ENCODE results near the gene LPA.
"Not testable (repeated sequence)": the region's sequence is repeated elsewhere in the genome, so short reads cannot be mapped to it uniquely, and the experiment has no call there.

LPA gene

DNA sequence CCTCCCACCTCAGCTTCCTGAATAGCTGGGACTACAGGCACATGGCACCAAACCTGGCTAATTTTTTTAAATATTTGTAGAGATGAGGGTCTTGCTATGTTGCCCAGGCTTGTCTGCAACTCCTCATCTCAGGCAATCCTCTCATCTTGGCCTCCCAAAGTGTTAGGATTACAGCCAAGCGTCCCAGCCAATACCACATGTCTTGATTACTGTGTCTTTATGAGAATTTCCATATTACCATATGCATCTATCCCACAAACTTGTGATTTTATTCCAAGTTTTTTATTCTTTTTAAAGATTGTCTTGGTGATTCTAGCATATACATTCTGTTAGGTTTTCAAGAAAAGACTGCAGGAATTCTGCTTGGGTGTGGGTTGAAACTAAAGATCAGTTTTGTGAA lies 82.7 kb downstream of the LPA start:
- H3K9ac ChIP-seq (ENCODE audit: low read length in 5 of 5) = no peak overlapping the region
- no peaks in the 10 kb centered on the region for H3K36me3 ChIP-seq (ENCODE audit: control insufficient read depth in 5 of 5, insufficient read depth in 5 of 5, low read length in 5 of 5)
- no peak overlapping the region for H3K27ac ChIP-seq (ENCODE audit: low read depth, low read length)
- peaks cover 0 to 8% (median 3%) of the 10 kb centered on the region in 5 donors for H3K9me3 ChIP-seq (ENCODE audit: control insufficient read depth in 5 of 5, low read length in 5 of 5)
- H3K4me1 ChIP-seq (ENCODE audit: control insufficient read depth in 5 of 5, insufficient read depth in 5 of 5, low read length in 5 of 5) = no peaks in the 10 kb centered on the region
- H3K4me3 ChIP-seq (ENCODE audit: low read depth in 1 of 5, low read length in 5 of 5) = no peak overlapping the region
- no peaks in the 10 kb centered on the region for H3K27me3 ChIP-seq (ENCODE audit: control insufficient read depth in 5 of 5, insufficient read depth in 4 of 5, low read length in 5 of 5)

- H3K4me3 ChIP-seq (ENCODE audit: low read depth in 1 of 5, low read length in 5 of 5); H3K4me1 ChIP-seq (ENCODE audit: control insufficient read depth in 5 of 5, insufficient read depth in 5 of 5, low read length in 5 of 5); H3K9me3 ChIP-seq (ENCODE audit: control insufficient read depth in 5 of 5, low read length in 5 of 5); H3K27ac ChIP-seq (ENCODE audit: low read depth, low read length); H3K9ac ChIP-seq (ENCODE audit: low read length in 5 of 5); H3K36me3 ChIP-seq (ENCODE audit: control insufficient read depth in 5 of 5, insufficient read depth in 5 of 5, low read length in 5 of 5); H3K27me3 ChIP-seq (ENCODE audit: control insufficient read depth in 5 of 5, insufficient read depth in 4 of 5, low read length in 5 of 5): not testable (repeated sequence)
Measured at GRCh38 chr6:160578515-160578914, 85.6 kb downstream of the LPA start.

- H3K4me3 ChIP-seq (ENCODE audit: low read depth in 1 of 5, low read length in 5 of 5) = no peak overlapping the region
- no peaks in the 10 kb centered on the region for H3K36me3 ChIP-seq (ENCODE audit: control insufficient read depth in 5 of 5, insufficient read depth in 5 of 5, low read length in 5 of 5)
- H3K4me1 ChIP-seq (ENCODE audit: control insufficient read depth in 5 of 5, insufficient read depth in 5 of 5, low read length in 5 of 5) = peaks cover 0 to 2% (median 0%) of the 10 kb centered on the region in 5 donors
- H3K9ac ChIP-seq (ENCODE audit: low read length in 5 of 5) = no peak overlapping the region
- peaks cover 0 to 2% (median 0%) of the 10 kb centered on the region in 5 donors for H3K9me3 ChIP-seq (ENCODE audit: control insufficient read depth in 5 of 5, low read length in 5 of 5)
- H3K27me3 ChIP-seq (ENCODE audit: control insufficient read depth in 5 of 5, insufficient read depth in 4 of 5, low read length in 5 of 5) = no peaks in the 10 kb centered on the region
- H3K27ac ChIP-seq (ENCODE audit: low read depth, low read length) = no peak overlapping the region
Measured at GRCh38 chr6:160573943-160574342, 90.1 kb downstream of the LPA start.

- H3K27ac ChIP-seq (ENCODE audit: low read depth, low read length); H3K27me3 ChIP-seq (ENCODE audit: control insufficient read depth in 5 of 5, insufficient read depth in 4 of 5, low read length in 5 of 5); H3K36me3 ChIP-seq (ENCODE audit: control insufficient read depth in 5 of 5, insufficient read depth in 5 of 5, low read length in 5 of 5); H3K4me1 ChIP-seq (ENCODE audit: control insufficient read depth in 5 of 5, insufficient read depth in 5 of 5, low read length in 5 of 5); H3K4me3 ChIP-seq (ENCODE audit: low read depth in 1 of 5, low read length in 5 of 5); H3K9me3 ChIP-seq (ENCODE audit: control insufficient read depth in 5 of 5, low read length in 5 of 5); H3K9ac ChIP-seq (ENCODE audit: low read length in 5 of 5): not testable (repeated sequence)
Measured at GRCh38 chr6:160571201-160571600, 92.9 kb downstream of the LPA start.

DNA sequence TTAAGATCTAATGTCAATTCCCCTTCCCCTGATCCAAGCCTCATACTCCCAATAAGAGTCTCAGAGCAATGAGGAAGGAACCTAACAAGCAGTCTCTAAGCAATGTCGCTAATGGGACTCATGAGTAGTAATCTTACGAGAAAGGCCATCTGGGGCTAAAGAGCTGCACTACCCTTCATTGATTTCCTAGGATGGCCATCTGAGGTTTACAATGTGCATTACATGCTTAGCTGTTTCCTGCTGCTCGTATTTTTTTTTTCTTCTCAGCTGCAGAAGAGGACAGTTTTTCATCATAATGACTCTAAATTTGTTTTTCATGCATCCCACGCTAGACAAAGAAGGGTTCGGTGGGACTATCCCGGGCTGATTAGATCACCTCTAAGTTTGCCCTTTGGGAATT lies 119.3 kb downstream of the LPA start:
- no peaks in the 10 kb centered on the region for H3K4me1 ChIP-seq (ENCODE audit: control insufficient read depth in 5 of 5, insufficient read depth in 5 of 5, low read length in 5 of 5)
- peaks cover 0 to 2% (median 0%) of the 10 kb centered on the region in 5 donors for H3K27me3 ChIP-seq (ENCODE audit: control insufficient read depth in 5 of 5, insufficient read depth in 4 of 5, low read length in 5 of 5)
- no peaks in the 10 kb centered on the region for H3K36me3 ChIP-seq (ENCODE audit: control insufficient read depth in 5 of 5, insufficient read depth in 5 of 5, low read length in 5 of 5)
- no peak overlapping the region for H3K9ac ChIP-seq (ENCODE audit: low read length in 5 of 5)
- no peaks in the 10 kb centered on the region for H3K9me3 ChIP-seq (ENCODE audit: control insufficient read depth in 5 of 5, low read length in 5 of 5)
- H3K27ac ChIP-seq (ENCODE audit: low read depth, low read length) = no peak overlapping the region
- no peak overlapping the region for H3K4me3 ChIP-seq (ENCODE audit: low read depth in 1 of 5, low read length in 5 of 5)

DNA sequence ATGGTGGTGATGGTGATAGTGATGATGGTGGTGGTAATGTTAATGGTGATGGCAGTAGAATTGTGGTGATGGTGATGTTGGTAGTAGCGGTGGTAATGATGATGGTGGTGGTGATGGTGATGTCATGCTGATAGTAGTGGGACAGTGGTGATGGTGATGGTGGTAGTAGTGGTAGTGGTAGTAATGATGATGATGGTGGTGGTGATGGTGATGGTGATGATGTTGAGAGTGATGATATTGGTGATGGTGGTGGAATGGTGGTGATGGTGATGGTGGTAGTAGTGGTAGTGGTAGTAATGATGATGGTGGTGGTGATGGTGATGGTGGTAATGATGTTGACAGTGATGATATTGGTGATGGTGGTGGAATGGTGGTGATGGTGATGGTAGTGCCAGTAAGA lies 128.8 kb downstream of the LPA start:
- Histone ChIP-seq H3K4me3 (ENCODE audit: low read depth in 1 of 5, low read length in 5 of 5) (no peak overlapping the region), H3K36me3 (ENCODE audit: control insufficient read depth in 5 of 5, insufficient read depth in 5 of 5, low read length in 5 of 5) (no peaks in the 10 kb centered on the region), H3K4me1 (ENCODE audit: control insufficient read depth in 5 of 5, insufficient read depth in 5 of 5, low read length in 5 of 5) (peaks cover 0 to 6% (median 5%) of the 10 kb centered on the region in 5 donors), H3K9me3 (ENCODE audit: control insufficient read depth in 5 of 5, low read length in 5 of 5) (no peaks in the 10 kb centered on the region), H3K27me3 (ENCODE audit: control insufficient read depth in 5 of 5, insufficient read depth in 4 of 5, low read length in 5 of 5) (no peaks in the 10 kb centered on the region), H3K27ac (ENCODE audit: low read depth, low read length) (no peak overlapping the region), H3K9ac (ENCODE audit: low read length in 5 of 5) (no peak overlapping the region)

GRCh38 chr6:160534050-160534696 lies 129.9 kb downstream of the LPA start:
- no peaks in the 10 kb centered on the region for H3K27me3 ChIP-seq (ENCODE audit: control insufficient read depth in 5 of 5, insufficient read depth in 4 of 5, low read length in 5 of 5)
- no peaks in the 10 kb centered on the region for H3K36me3 ChIP-seq (ENCODE audit: control insufficient read depth in 5 of 5, insufficient read depth in 5 of 5, low read length in 5 of 5)
- peak overlapping the region; percentile 25 to 46 (median 40) for H3K4me3 ChIP-seq (ENCODE audit: low read depth in 1 of 5, low read length in 5 of 5)
- H3K9me3 ChIP-seq (ENCODE audit: control insufficient read depth in 5 of 5, low read length in 5 of 5) = no peaks in the 10 kb centered on the region
- H3K9ac ChIP-seq (ENCODE audit: low read length in 5 of 5) = no peak overlapping the region
- peaks cover 0 to 6% (median 5%) of the 10 kb centered on the region in 5 donors for H3K4me1 ChIP-seq (ENCODE audit: control insufficient read depth in 5 of 5, insufficient read depth in 5 of 5, low read length in 5 of 5)
- H3K27ac ChIP-seq (ENCODE audit: low read depth, low read length) = no peak overlapping the region

- Histone ChIP-seq H3K27me3 (ENCODE audit: control insufficient read depth in 5 of 5, insufficient read depth in 4 of 5, low read length in 5 of 5) (no peaks in the 10 kb centered on the region), H3K4me3 (ENCODE audit: low read depth in 1 of 5, low read length in 5 of 5) (no peak overlapping the region), H3K9me3 (ENCODE audit: control insufficient read depth in 5 of 5, low read length in 5 of 5) (no peaks in the 10 kb centered on the region), H3K27ac (ENCODE audit: low read depth, low read length) (no peak overlapping the region), H3K36me3 (ENCODE audit: control insufficient read depth in 5 of 5, insufficient read depth in 5 of 5, low read length in 5 of 5) (no peaks in the 10 kb centered on the region), H3K9ac (ENCODE audit: low read length in 5 of 5) (no peak overlapping the region), H3K4me1 (ENCODE audit: control insufficient read depth in 5 of 5, insufficient read depth in 5 of 5, low read length in 5 of 5) (peaks cover 0 to 6% (median 5%) of the 10 kb centered on the region in 5 donors)
Measured at GRCh38 chr6:160532315-160532714, 131.8 kb downstream of the LPA start.

DNA sequence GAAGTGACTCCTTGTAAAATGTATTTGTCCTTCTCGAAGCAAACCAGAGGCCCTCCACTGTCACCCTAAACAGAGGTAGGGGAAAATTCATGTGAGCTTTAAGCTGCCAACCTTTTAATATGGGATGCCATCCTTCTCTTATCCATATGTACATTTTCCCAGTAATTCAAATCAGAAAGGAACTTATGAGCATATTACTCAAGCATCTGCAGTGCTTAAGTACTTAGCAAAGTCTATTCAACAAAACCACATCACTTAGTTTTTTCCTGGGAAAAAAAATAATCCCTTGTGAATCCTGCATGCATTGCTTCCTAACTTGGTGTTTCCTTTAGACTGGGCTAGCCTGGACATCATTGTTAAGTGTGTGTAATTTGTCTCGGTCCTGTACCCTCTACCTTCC lies 132.2 kb downstream of the LPA start:
- H3K4me3 ChIP-seq (ENCODE audit: low read depth in 1 of 5, low read length in 5 of 5) = no peak overlapping the region
- H3K4me1 ChIP-seq (ENCODE audit: control insufficient read depth in 5 of 5, insufficient read depth in 5 of 5, low read length in 5 of 5) = peaks cover 0 to 6% (median 5%) of the 10 kb centered on the region in 5 donors
- no peak overlapping the region for H3K9ac ChIP-seq (ENCODE audit: low read length in 5 of 5)
- no peak overlapping the region for H3K27ac ChIP-seq (ENCODE audit: low read depth, low read length)
- no peaks in the 10 kb centered on the region for H3K9me3 ChIP-seq (ENCODE audit: control insufficient read depth in 5 of 5, low read length in 5 of 5)
- H3K27me3 ChIP-seq (ENCODE audit: control insufficient read depth in 5 of 5, insufficient read depth in 4 of 5, low read length in 5 of 5) = no peaks in the 10 kb centered on the region
- H3K36me3 ChIP-seq (ENCODE audit: control insufficient read depth in 5 of 5, insufficient read depth in 5 of 5, low read length in 5 of 5) = no peaks in the 10 kb centered on the region

DNA sequence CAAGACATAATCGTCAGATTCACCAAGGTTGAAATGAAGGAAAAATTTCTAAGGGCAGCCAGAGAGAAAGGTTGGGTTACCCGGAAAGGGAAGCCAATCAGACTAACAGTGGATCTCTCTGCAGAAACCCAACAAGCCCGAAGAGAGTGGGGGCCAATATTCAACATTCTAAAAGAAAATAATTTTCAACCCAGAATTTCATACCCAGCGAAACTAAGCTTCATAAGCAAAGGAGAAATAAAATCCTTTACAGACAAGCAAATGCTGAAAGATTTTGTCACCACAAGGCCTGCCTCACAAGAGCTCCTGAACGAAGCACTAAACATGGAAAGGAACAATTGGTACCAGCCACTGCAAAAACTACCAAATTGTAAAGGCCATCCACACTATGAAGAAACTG lies 134.6 kb downstream of the LPA start:
- H3K27me3 ChIP-seq (ENCODE audit: control insufficient read depth in 5 of 5, insufficient read depth in 4 of 5, low read length in 5 of 5); H3K9me3 ChIP-seq (ENCODE audit: control insufficient read depth in 5 of 5, low read length in 5 of 5); H3K36me3 ChIP-seq (ENCODE audit: control insufficient read depth in 5 of 5, insufficient read depth in 5 of 5, low read length in 5 of 5); H3K4me3 ChIP-seq (ENCODE audit: low read depth in 1 of 5, low read length in 5 of 5); H3K9ac ChIP-seq (ENCODE audit: low read length in 5 of 5); H3K27ac ChIP-seq (ENCODE audit: low read depth, low read length); H3K4me1 ChIP-seq (ENCODE audit: control insufficient read depth in 5 of 5, insufficient read depth in 5 of 5, low read length in 5 of 5): not testable (repeated sequence)

DNA sequence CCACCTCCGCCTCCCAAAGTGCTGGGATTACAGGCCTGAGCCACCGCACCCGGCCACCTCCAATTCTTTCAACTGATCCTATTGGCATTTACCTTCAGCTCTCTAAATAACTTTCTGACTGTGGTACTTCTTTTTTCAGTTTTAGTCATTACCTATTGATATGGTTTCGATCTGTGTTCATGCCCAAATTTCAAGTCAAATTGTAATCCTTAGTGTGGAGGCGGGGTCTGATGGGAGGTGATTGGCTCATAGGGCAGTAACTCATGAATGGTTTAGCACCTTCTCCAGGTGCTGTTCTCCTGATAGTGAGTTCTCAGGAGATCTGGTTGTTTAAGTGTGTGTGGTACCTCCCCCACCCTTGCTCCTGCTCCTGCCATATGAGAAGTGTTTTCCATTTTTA lies 140.9 kb downstream of the LPA start:
- Histone ChIP-seq H3K9ac (ENCODE audit: low read length in 5 of 5) (no peak overlapping the region), H3K9me3 (ENCODE audit: control insufficient read depth in 5 of 5, low read length in 5 of 5) (no peaks in the 10 kb centered on the region), H3K4me3 (ENCODE audit: low read depth in 1 of 5, low read length in 5 of 5) (no peak overlapping the region), H3K27ac (ENCODE audit: low read depth, low read length) (no peak overlapping the region), H3K4me1 (ENCODE audit: control insufficient read depth in 5 of 5, insufficient read depth in 5 of 5, low read length in 5 of 5) (peaks cover 0 to 11% (median 8%) of the 10 kb centered on the region in 5 donors), H3K27me3 (ENCODE audit: control insufficient read depth in 5 of 5, insufficient read depth in 4 of 5, low read length in 5 of 5) (no peaks in the 10 kb centered on the region), H3K36me3 (ENCODE audit: control insufficient read depth in 5 of 5, insufficient read depth in 5 of 5, low read length in 5 of 5) (no peaks in the 10 kb centered on the region)
